Vagina (tissue), 2 donors: ENCODE measurements around the gene FOXN1.

Experiments
- POLR2AphosphoS5 ChIP-seq, 2 donors: sonication (generic); formaldehyde crosslinking; IDR thresholded peaks; one replicate each; pipeline ENCODE4 v1.9.0; 2017; ENCODE audit warnings: antibody characterized with exemption in 2 of 2, mild to moderate bottlenecking in 2 of 2, low read depth in 1 of 2; ENCODE audit not compliant: insufficient read depth in 1 of 2
- TF ChIP-seq, protein P1 (sequence below), 3 experiments: fragments of 450-650 bp in 2 of 3; fragments of 200-600 bp in 1 of 3; sonication (generic) in 1 of 3; IDR thresholded peaks; one replicate each; pipeline ENCODE4 v1.5.1; 2017 to 2019; ENCODE audit warnings: antibody characterized with exemption in 3 of 3, mild to moderate bottlenecking in 2 of 3, moderate library complexity in 2 of 3

DNA sequence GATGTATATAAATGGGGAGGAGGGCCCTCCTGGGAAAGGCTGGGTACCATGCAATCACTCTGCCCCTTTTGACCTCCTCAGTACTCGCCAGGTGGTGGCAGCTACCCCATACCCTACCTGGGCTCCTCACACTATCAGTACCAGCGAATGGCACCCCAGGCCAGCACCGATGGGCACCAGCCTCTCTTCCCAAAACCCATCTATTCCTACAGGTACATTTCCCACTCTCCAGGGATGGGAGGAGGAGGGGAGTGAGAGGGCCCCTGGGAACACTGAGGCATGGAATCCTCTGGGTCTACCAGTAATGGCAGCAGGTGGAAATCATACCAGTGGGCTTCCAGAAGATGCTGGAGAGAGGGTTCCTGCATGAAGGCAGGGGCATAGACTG lies 22.9 kb downstream of the FOXN1 start:
- TF ChIP-seq, protein P1, sequence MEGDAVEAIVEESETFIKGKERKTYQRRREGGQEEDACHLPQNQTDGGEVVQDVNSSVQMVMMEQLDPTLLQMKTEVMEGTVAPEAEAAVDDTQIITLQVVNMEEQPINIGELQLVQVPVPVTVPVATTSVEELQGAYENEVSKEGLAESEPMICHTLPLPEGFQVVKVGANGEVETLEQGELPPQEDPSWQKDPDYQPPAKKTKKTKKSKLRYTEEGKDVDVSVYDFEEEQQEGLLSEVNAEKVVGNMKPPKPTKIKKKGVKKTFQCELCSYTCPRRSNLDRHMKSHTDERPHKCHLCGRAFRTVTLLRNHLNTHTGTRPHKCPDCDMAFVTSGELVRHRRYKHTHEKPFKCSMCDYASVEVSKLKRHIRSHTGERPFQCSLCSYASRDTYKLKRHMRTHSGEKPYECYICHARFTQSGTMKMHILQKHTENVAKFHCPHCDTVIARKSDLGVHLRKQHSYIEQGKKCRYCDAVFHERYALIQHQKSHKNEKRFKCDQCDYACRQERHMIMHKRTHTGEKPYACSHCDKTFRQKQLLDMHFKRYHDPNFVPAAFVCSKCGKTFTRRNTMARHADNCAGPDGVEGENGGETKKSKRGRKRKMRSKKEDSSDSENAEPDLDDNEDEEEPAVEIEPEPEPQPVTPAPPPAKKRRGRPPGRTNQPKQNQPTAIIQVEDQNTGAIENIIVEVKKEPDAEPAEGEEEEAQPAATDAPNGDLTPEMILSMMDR (IDR thresholded peaks at IDR 0.05), result no peak
- TF ChIP-seq POLR2AphosphoS5 (IDR thresholded peaks at IDR 0.05; ENCODE audit: insufficient read depth in 1 of 2, low read depth in 1 of 2), result no peak
